Measurements from ENCODE around the gene DGKD. TPM values are rescaled to one million over a fixed set of nuclear protein-coding genes. Genes with fewer than 3 reads are reported as not detected.

DGKD gene
- total and polyA plus RNA-seq, 2 donors (not counting 1 experiment from before 2014, with no cell fraction given) = 224 to 396 TPM

DNA sequence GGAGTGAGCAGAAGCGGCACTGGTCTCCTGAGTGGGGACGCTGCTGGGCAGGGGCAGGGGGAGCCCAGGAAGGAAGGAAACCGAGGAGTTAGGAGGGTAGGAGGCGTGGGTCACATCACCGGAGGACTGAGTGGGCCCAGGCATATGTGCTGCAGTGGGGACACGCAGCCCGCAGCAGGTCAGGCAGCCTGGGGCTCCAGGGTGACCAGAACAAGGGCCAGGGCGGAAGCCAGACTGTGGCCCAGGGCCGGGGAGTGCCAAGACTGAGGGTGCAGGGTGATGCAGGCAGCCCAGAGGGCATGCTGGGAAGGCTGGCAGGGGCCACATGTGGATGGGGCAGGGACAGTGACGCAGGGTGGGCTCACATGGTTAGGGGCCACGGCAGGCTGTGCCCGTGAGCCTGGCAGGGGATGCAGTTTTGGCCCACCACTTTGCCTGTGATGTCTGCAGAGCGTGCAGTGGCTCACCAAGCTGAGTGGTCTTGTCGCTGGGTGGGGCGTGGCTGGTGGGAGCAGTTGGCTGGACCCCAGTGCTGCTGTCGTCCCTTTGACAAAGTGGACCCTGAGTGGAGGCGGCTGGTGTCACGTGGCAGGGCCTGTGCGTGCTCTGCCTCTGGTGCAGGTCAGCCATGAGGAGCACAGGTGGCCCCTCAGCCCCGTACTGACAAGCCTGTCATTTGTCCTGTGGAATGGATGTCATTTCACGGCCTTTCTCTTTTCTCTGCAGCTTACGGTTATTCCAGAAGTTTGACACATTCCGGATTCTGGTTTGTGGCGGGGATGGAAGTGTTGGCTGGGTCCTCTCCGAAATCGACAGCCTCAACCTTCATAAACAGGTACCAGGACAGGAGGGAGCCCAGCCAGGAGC lies 87.1 kb downstream of the DGKD start:
- no peaks in the 10 kb centered on the region for H3K9me3 ChIP-seq (ENCODE audit: control extremely low read depth in 1 of 3, control insufficient read depth in 2 of 3, insufficient read depth in 1 of 3, low read length in 2 of 3)
- Mint-ChIP-seq H3K27ac (peak overlapping the region; percentile 77), H3K9me3 (ENCODE audit: insufficient read depth) (no peaks in the 10 kb centered on the region), H3K27me3 (no peaks in the 10 kb centered on the region), H3K4me3 (no peak overlapping the region), H3K4me1 (peaks cover 23% of the 10 kb centered on the region)
- H3K4me3 ChIP-seq (ENCODE audit: control extremely low read depth in 1 of 5, extremely low read depth in 1 of 5, insufficient read depth in 1 of 5, low read depth in 2 of 5, low read length in 4 of 5) = no peak overlapping the region
- peaks cover 90% of the 10 kb centered on the region for H4K20me1 ChIP-seq (ENCODE audit: control insufficient read depth, insufficient read depth, low read length, poor library complexity, severe bottlenecking)
- 98% methylated on average over 21 of the region's 26 CpGs for WGBS (ENCODE audit: insufficient coverage)
- H3K4me1 ChIP-seq (ENCODE audit: control insufficient read depth in 2 of 2, insufficient read depth in 2 of 2, low read length in 2 of 2) = peaks cover 5 to 8% of the 10 kb centered on the region in 2 donors
- ATAC-seq (ENCODE audit: low read depth) (no peak), DNase-seq (no peak)
- H2AFZ ChIP-seq (ENCODE audit: insufficient read depth, low read depth, low read length, poor library complexity, severe bottlenecking) = no peak overlapping the region
- H3K27me3 ChIP-seq (replicated peaks in 1 of 4; ENCODE audit: control extremely low read depth in 1 of 4, control insufficient read depth in 3 of 4, insufficient read depth in 4 of 4, low read length in 3 of 4) = no peaks in the 10 kb centered on the region
- CTCF ChIA-PET = interaction anchor here (4.1 to 16.7 kb wide), 2 partner anchors 23 to 37 kb away, joined by 95 to 426 read pairs; no protein-coding TSS in a partner anchor
- H3K79me2 ChIP-seq (ENCODE audit: control insufficient read depth, insufficient read depth, low read length) = peaks cover 96% of the 10 kb centered on the region
- TF ChIP-seq, protein P1, sequence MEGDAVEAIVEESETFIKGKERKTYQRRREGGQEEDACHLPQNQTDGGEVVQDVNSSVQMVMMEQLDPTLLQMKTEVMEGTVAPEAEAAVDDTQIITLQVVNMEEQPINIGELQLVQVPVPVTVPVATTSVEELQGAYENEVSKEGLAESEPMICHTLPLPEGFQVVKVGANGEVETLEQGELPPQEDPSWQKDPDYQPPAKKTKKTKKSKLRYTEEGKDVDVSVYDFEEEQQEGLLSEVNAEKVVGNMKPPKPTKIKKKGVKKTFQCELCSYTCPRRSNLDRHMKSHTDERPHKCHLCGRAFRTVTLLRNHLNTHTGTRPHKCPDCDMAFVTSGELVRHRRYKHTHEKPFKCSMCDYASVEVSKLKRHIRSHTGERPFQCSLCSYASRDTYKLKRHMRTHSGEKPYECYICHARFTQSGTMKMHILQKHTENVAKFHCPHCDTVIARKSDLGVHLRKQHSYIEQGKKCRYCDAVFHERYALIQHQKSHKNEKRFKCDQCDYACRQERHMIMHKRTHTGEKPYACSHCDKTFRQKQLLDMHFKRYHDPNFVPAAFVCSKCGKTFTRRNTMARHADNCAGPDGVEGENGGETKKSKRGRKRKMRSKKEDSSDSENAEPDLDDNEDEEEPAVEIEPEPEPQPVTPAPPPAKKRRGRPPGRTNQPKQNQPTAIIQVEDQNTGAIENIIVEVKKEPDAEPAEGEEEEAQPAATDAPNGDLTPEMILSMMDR (IDR thresholded peaks at IDR 0.05) = no peak
- TF ChIP-seq EZH2 (IDR thresholded peaks at IDR 0.05; ENCODE audit: borderline replicate concordance, insufficient read depth, low read depth, low read length, poor library complexity, severe bottlenecking) = no peak
- H3K27ac ChIP-seq (ENCODE audit: low read length in 2 of 2) = peak overlapping the region in 1 of 2 donors; percentile 40
- intact Hi-C loops (cut with micrococcal nuclease) = loop anchor here (5.0 to 10.0 kb wide), 2 partner anchors 57 to 174 kb away; no protein-coding TSS in a partner anchor
- H3K9ac ChIP-seq (ENCODE audit: low read length) = no peak overlapping the region
- peaks cover 7 to 96% of the 10 kb centered on the region in 2 experiments for H3K36me3 ChIP-seq (replicated peaks in 1 of 2; ENCODE audit: control extremely low read depth in 1 of 2, control insufficient read depth in 1 of 2, extremely low read depth in 1 of 2, insufficient read depth in 2 of 2, low read length in 1 of 2)
- H3K4me2 ChIP-seq (replicated peaks; ENCODE audit: low read depth, low read length, poor library complexity, severe bottlenecking) = no peak overlapping the region
- POLR2A ChIA-PET = no interaction called here

GRCh38 chr2:233442028-233442310 lies 87.7 kb downstream of the DGKD start:
- H3K4me3 Mint-ChIP-seq = no peak overlapping the region
- no peak for DNase-seq
- TF ChIP-seq, protein P1 (IDR thresholded peaks at IDR 0.05) = no peak
- no peak for TF ChIP-seq EZH2 (IDR thresholded peaks at IDR 0.05; ENCODE audit: borderline replicate concordance, insufficient read depth, low read depth, low read length, poor library complexity, severe bottlenecking)
- Histone ChIP-seq H2AFZ (ENCODE audit: insufficient read depth, low read depth, low read length, poor library complexity, severe bottlenecking) (no peak overlapping the region), H3K36me3 (replicated peaks in 1 of 2; ENCODE audit: control extremely low read depth in 1 of 2, control insufficient read depth in 1 of 2, extremely low read depth in 1 of 2, insufficient read depth in 2 of 2, low read length in 1 of 2) (peaks cover 7 to 96% of the 10 kb centered on the region in 2 experiments), H3K27ac (ENCODE audit: low read length in 2 of 2) (peak overlapping the region; percentile 34 to 40), H4K20me1 (ENCODE audit: control insufficient read depth, insufficient read depth, low read length, poor library complexity, severe bottlenecking) (peaks cover 90% of the 10 kb centered on the region), H3K4me3 (ENCODE audit: control extremely low read depth in 1 of 5, extremely low read depth in 1 of 5, insufficient read depth in 1 of 5, low read depth in 2 of 5, low read length in 4 of 5) (no peak overlapping the region), H3K4me2 (replicated peaks; ENCODE audit: low read depth, low read length, poor library complexity, severe bottlenecking) (no peak overlapping the region), H3K79me2 (ENCODE audit: control insufficient read depth, insufficient read depth, low read length) (peaks cover 96% of the 10 kb centered on the region), H3K9me3 (ENCODE audit: control extremely low read depth in 1 of 3, control insufficient read depth in 2 of 3, insufficient read depth in 1 of 3, low read length in 2 of 3) (no peaks in the 10 kb centered on the region), H3K9ac (ENCODE audit: low read length) (no peak overlapping the region), H3K4me1 (ENCODE audit: control insufficient read depth in 2 of 2, insufficient read depth in 2 of 2, low read length in 2 of 2) (peaks cover 5 to 8% of the 10 kb centered on the region in 2 donors), H3K27me3 (replicated peaks in 1 of 4; ENCODE audit: control extremely low read depth in 1 of 4, control insufficient read depth in 3 of 4, insufficient read depth in 4 of 4, low read length in 3 of 4) (no peaks in the 10 kb centered on the region)
- no peak for ATAC-seq (ENCODE audit: low read depth)
- peaks cover 19% of the 10 kb centered on the region for H3K4me1 Mint-ChIP-seq
- ChIA-PET POLR2A (no interaction called here), CTCF (interaction anchor here (1.5 to 16.7 kb wide), 6 partner anchors 12 to 257 kb away, joined by 6 to 426 read pairs (median 18); no protein-coding TSS in a partner anchor)
- H3K27ac Mint-ChIP-seq = peak overlapping the region; percentile 29
- intact Hi-C loops (cut with micrococcal nuclease) = loop anchor here (5.0 to 10.0 kb wide), 2 partner anchors 57 to 175 kb away; no protein-coding TSS in a partner anchor
- no peaks in the 10 kb centered on the region for H3K9me3 Mint-ChIP-seq (ENCODE audit: insufficient read depth)
- WGBS (ENCODE audit: insufficient coverage) = 88% methylated on average over 4 of the region's 4 CpGs
- no peaks in the 10 kb centered on the region for H3K27me3 Mint-ChIP-seq
